Thoracic aorta (tissue), 2 donors: ENCODE data around the gene UCHL1. TPM values are rescaled to one million over a fixed set of nuclear protein-coding genes. Genes with fewer than 3 reads are reported as not detected.

Source experiments
- ATAC-seq: fragments of 150-250 bp; one replicate; pipeline ENCODE4 v1.8.0; 2017; ENCODE audit warnings: low read depth; ENCODE audit not compliant: insufficient number of reproducible peaks, low FRiP score
- DNase-seq: peaks from one replicate; pipeline ENCODE4 v3.0.0-alpha.2; 2020; ENCODE audit warnings: low spot score
- H3K27ac ChIP-seq, 2 donors: fragments of 200-600 bp; sonication (generic); 1 replicate in 1 of 2; 2 replicates in 1 of 2; pipeline ENCODE4 v1.5.1; 2016; ENCODE audit warnings: mild to moderate bottlenecking in 2 of 2, moderate library complexity in 2 of 2
- H3K27me3 ChIP-seq: fragments of 200-600 bp; sonication (generic); replicated peaks from 2 replicates; pipeline ENCODE4 v1.6.0; 2016; ENCODE audit warnings: mild to moderate bottlenecking; ENCODE audit not compliant: insufficient read depth
- H3K36me3 ChIP-seq: fragments of 200-600 bp; sonication (generic); one replicate; pipeline ENCODE4 v1.5.1; 2016
- H3K4me1 ChIP-seq, 2 donors: fragments of 200-600 bp; sonication (generic); 1 replicate in 1 of 2; 2 replicates in 1 of 2; pipeline versions ENCODE4 v1.5.1 to v1.6.0; 2016; ENCODE audit warnings: low read depth in 2 of 2, mild to moderate bottlenecking in 1 of 2; ENCODE audit not compliant: control insufficient read depth in 1 of 2
- H3K4me3 ChIP-seq: fragments of 200-600 bp; sonication (generic); 2 replicates; pipeline ENCODE4 v1.5.1; 2016; ENCODE audit warnings: mild to moderate bottlenecking
- H3K9me3 ChIP-seq: fragments of 200-600 bp; sonication (generic); 2 replicates; pipeline ENCODE4 v1.5.1; 2016
- total RNA-seq, 2 donors: library from RNA; depleted of rRNA; stranded (reverse); fragments of >200 nt; gene quantifications; one replicate each; pipeline versions ENCODE4 v1.1.0 to v1.2.3, GENCODE V29; 2016
- TF ChIP-seq, protein P1 (sequence below): fragments of 200-600 bp; sonication (generic); IDR thresholded peaks from one replicate; pipeline ENCODE4 v1.5.1; 2019; ENCODE audit warnings: antibody characterized with exemption

The UCHL1 gene
- total RNA-seq, 2 donors from 2014 or later, result 64.7 to 146 TPM

DNA sequence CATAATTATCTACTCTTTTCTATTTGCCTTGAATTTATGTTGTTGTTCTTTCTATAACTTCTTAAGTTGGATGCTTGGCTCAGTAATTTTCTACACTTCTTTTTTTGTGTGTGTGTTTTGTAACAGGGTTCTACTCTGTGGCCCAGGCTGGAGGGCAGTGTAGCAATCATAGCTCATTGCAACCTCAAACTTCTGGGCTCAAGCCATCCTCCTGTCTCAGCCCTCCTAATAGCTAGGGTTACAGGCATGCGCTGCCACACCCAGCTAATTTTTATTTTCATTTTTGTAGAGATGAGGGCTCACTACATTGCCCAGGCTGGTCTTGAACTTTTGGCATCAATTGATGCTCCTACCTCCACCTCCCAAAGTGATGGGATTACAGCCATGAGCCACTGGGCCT is 20.7 kb upstream of the UCHL1 start:
- TF ChIP-seq, protein P1, sequence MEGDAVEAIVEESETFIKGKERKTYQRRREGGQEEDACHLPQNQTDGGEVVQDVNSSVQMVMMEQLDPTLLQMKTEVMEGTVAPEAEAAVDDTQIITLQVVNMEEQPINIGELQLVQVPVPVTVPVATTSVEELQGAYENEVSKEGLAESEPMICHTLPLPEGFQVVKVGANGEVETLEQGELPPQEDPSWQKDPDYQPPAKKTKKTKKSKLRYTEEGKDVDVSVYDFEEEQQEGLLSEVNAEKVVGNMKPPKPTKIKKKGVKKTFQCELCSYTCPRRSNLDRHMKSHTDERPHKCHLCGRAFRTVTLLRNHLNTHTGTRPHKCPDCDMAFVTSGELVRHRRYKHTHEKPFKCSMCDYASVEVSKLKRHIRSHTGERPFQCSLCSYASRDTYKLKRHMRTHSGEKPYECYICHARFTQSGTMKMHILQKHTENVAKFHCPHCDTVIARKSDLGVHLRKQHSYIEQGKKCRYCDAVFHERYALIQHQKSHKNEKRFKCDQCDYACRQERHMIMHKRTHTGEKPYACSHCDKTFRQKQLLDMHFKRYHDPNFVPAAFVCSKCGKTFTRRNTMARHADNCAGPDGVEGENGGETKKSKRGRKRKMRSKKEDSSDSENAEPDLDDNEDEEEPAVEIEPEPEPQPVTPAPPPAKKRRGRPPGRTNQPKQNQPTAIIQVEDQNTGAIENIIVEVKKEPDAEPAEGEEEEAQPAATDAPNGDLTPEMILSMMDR, result no peak
- H3K4me3 ChIP-seq, result no peak overlapping the region
- no peaks in the 10 kb centered on the region for H3K27me3 ChIP-seq
- H3K9me3 ChIP-seq, result no peaks in the 10 kb centered on the region
- no peaks in the 10 kb centered on the region for H3K4me1 ChIP-seq
- H3K27ac ChIP-seq, result no peak overlapping the region
- DNase-seq, result no peak
- no peaks in the 10 kb centered on the region for H3K36me3 ChIP-seq
- ATAC-seq, result no peak

DNA sequence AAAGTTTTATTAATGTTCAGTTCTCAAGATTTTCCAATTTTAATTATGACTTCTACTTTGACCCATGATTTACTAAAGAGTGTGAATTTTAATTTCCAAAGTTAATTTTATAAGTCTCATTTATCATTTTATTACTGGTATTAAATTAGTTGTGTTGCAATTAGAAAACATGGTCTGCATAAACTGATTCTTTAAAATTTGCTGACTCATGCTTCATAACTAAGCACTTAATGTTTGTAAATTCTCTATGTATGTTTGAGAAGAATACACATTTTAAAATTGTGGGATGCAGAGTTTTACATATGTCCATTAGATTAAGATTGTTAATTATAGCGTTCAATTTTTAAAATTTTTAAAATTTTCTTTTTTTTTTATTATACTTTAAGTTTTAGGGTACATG is 20.2 kb upstream of the UCHL1 start:
- DNase-seq (no peak), ATAC-seq (no peak)
- TF ChIP-seq, protein P1, result no peak
- H3K27ac ChIP-seq, result no peak overlapping the region
- H3K27me3 ChIP-seq, result no peaks in the 10 kb centered on the region
- H3K4me1 ChIP-seq, result no peaks in the 10 kb centered on the region
- H3K4me3 ChIP-seq, result no peak overlapping the region
- H3K9me3 ChIP-seq, result no peaks in the 10 kb centered on the region
- no peaks in the 10 kb centered on the region for H3K36me3 ChIP-seq

DNA sequence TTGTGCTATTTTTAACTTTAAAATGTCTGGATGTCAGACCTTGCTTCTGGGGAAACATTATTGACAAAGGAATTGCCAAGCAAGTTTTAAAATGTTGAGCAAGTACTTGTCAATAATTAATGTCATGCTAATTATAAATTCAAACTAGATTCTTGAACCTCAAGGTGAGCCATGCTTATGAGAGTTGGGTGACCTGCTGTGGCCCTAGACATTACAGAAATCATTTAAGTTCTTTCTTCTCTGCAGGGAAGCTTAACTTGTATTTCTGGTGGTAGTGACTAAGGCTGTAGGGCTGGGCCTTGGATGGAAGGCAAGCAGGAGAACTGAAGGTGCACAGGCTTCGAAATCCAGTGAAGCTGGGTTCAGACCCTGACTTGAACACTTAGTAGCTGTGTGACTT is 14.8 kb upstream of the UCHL1 start:
- no peaks in the 10 kb centered on the region for H3K27me3 ChIP-seq
- TF ChIP-seq, protein P1, result no peak
- no peak overlapping the region for H3K4me3 ChIP-seq
- no peak for DNase-seq
- H3K4me1 ChIP-seq, result no peaks in the 10 kb centered on the region
- no peak for ATAC-seq
- H3K36me3 ChIP-seq, result no peaks in the 10 kb centered on the region
- H3K27ac ChIP-seq, result no peak overlapping the region
- no peaks in the 10 kb centered on the region for H3K9me3 ChIP-seq

DNA sequence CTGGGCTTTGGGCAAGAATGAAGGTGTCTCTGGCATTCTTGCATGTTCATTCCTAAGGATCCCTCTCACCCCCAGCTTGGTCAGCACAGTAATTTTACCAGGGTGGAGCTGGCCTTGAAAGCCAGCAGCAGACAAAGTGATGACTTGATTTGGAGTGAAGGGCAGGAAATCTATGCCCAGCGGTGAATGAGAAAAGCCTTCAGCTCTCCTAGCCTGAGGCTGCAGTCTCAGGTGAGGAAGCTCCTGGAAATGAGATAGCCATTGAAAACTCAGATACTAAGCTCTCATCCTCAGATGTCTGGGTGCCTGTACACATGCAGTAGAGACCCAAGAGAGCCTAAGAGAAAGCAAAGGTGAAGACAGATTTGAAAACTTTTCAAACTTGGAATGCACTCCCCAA is 10.7 kb upstream of the UCHL1 start:
- TF ChIP-seq, protein P1, result no peak
- no peak for ATAC-seq
- DNase-seq, result no peak
- no peak overlapping the region for H3K27ac ChIP-seq
- no peaks in the 10 kb centered on the region for H3K4me1 ChIP-seq
- no peaks in the 10 kb centered on the region for H3K27me3 ChIP-seq
- no peak overlapping the region for H3K4me3 ChIP-seq
- no peaks in the 10 kb centered on the region for H3K36me3 ChIP-seq
- no peaks in the 10 kb centered on the region for H3K9me3 ChIP-seq

DNA sequence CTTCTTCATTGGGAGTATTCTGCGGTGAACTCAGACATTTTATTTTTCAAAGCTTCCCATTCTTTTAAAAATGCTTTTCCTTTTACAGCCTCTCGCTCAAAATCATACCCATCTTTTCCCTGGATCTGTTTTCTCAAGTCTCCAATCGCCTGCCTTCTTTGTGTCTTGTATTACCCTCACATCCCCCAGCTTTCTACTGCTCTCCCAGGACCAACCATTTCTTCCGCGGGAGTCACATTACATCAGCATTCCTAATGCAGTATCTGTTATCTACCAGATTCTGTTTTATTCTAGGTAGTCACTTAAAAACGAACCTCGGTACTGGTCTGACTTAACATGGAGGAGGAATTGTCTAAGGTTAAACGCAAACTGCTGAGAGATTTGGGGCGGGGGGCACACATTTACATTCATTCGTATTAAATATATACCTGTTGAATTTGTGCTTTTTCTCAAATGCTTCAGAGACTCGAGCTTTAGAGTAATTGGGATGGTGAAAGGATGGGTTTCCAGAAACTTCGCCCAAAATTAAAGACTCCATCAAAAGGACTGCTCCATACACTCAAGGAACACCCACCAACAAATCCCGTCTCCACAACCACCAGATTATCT is 493 bp upstream of the UCHL1 start:
- no peaks in the 10 kb centered on the region for H3K27me3 ChIP-seq
- no peaks in the 10 kb centered on the region for H3K9me3 ChIP-seq
- H3K36me3 ChIP-seq, result no peaks in the 10 kb centered on the region
- H3K27ac ChIP-seq, result no peak overlapping the region
- peaks cover 0 to 23% of the 10 kb centered on the region in 2 donors for H3K4me1 ChIP-seq
- DNase-seq (no peak), ATAC-seq (no peak)
- peak overlapping the region; percentile 77 for H3K4me3 ChIP-seq
- TF ChIP-seq, protein P1, result no peak
